GM13977 (cell line): Measurements from ENCODE around the gene AMPH.

Experiments used
- DNase-seq: peaks from one replicate; pipeline ENCODE4 v3.0.0; 2012; ENCODE audit warnings: low spot score
- CTCF ChIP-seq: IDR thresholded peaks from 2 replicates; pipeline ENCODE4 v1.5.1; 2012; ENCODE audit warnings: mild to moderate bottlenecking, control low read depth; ENCODE audit not compliant: insufficient read depth; ENCODE audit errors: extremely low read depth, missing control alignments
- in situ Hi-C: fragments of 300-500 bp; cut with MboI; formaldehyde crosslinking; loops from one replicate; pipeline ENCODE4 v1.12.0; 2022; ENCODE audit warnings: low sequenced_read_pairs, low pct_unique_long_range_greater_than_20kb, mixed read lengths, inconsistent platforms; ENCODE audit not compliant: unreplicated experiment

The AMPH gene

GRCh38 chr7:38550836-38551235, 80.3 kb downstream of the AMPH start:
- in situ Hi-C loops = no loop called here
- TF ChIP-seq CTCF = no peak
- DNase-seq = no peak

DNA sequence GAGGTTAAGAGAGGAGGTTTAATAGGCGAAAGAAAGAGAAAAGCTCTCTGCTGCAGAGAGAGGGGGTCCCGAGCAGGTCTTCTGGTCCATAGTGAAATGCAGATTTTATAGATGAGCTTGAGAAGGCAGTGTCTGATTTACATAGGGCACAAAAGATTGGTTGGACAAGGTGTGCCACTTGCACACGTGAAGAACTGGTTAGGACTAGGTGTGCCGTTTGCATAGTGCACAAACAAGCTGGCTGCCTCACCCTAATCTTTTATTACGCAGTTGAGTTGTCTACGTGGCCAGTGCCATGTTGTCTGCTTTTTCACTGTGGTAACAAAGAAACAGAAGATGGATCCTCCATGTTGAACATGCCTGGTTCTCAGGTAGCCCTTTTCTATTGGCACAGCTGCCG, 82.6 kb downstream of the AMPH start:
- DNase-seq = no peak
- in situ Hi-C loops = no loop called here
- TF ChIP-seq CTCF = no peak

DNA sequence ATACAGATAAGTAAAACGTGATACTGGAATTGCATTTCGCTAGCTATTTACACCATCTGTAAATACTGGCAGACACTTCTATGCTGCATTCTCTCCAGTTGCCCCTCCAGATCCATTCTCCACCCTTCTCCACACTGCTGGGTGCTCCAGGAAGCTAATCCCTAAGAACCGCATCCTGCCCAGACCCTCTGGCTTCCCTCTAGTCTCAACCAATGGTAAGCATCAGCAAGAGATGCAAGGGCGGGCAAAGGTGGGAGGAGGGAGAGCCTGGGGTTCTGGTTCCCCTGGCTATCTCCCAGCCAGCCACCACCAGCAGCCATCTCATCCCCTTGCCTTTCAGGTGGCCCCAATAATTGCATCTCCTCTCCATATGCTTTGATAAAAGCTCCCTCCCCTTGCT, 84.4 kb downstream of the AMPH start:
- no peak for TF ChIP-seq CTCF
- in situ Hi-C loops = no loop called here
- no peak for DNase-seq

DNA sequence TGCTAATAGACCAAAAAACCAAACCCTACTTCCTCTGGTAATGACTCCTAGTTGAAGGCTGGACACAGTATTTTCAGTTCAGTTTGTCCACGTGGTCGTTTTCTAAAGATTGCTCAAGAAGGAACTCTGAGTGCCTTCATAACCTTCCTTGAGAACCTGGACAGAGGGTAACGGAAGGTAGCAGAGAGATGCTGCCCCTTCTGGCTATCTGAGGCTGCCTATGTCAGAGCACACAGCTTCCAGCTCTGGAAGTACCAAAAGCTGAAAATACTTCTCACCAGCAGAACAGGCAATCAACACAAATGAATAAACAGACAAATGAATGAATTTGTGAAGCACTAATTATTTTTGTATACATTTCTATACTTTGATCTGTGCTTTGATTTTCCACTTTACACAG, 85.2 kb downstream of the AMPH start:
- TF ChIP-seq CTCF = no peak
- in situ Hi-C loops = no loop called here
- DNase-seq = no peak

DNA sequence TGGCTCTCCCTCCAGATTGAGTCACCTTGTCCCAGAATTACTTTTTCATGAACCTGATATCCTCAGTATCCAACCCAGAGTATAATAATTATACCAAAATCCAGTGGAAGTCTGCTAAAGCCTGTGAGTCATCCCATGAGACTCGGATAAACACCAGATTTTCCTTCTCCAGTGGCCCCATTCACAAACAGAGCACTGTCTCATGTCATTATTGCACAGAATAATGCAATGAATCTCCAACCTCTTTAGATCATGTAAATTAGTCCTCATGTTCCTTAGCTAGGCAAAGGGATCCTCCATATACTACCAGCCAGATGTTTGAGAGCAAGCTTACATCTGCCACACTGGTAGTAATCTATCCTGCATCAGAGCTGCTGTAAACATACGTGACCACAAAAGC, 89.0 kb downstream of the AMPH start:
- no peak for TF ChIP-seq CTCF
- in situ Hi-C loops = no loop called here
- DNase-seq = no peak

GRCh38 chr7:38541440-38541839, 89.7 kb downstream of the AMPH start:
- no peak for TF ChIP-seq CTCF
- no peak for DNase-seq
- in situ Hi-C loops = no loop called here

GRCh38 chr7:38539477-38540081, 91.6 kb downstream of the AMPH start:
- DNase-seq = no peak
- in situ Hi-C loops = no loop called here
- no peak for TF ChIP-seq CTCF
